GM10266 (cell line): Measurements from ENCODE around the gene CDKAL1.

Experiments used
- DNase-seq: peaks from one replicate; pipeline ENCODE4 v3.0.0; 2012; ENCODE audit errors: extremely low spot score
- CTCF ChIP-seq: IDR thresholded peaks from 2 replicates; pipeline ENCODE4 v1.5.1; 2012; ENCODE audit warnings: mild to moderate bottlenecking, low read depth; ENCODE audit not compliant: control insufficient read depth, insufficient read depth; ENCODE audit errors: missing control alignments

The CDKAL1 gene

GRCh38 chr6:20693466-20694063 is 159.3 kb downstream of the CDKAL1 start:
- no peak for DNase-seq
- TF ChIP-seq CTCF: no peak

GRCh38 chr6:20696676-20697075 is 162.4 kb downstream of the CDKAL1 start:
- DNase-seq: no peak
- TF ChIP-seq CTCF: no peak

GRCh38 chr6:20698675-20699074 is 164.4 kb downstream of the CDKAL1 start:
- DNase-seq: no peak
- no peak for TF ChIP-seq CTCF

- DNase-seq: no peak
- no peak for TF ChIP-seq CTCF
Observed at GRCh38 chr6:20699402-20699801, 165.1 kb downstream of the CDKAL1 start.

GRCh38 chr6:20700375-20700774 is 166.1 kb downstream of the CDKAL1 start:
- DNase-seq: no peak
- no peak for TF ChIP-seq CTCF

GRCh38 chr6:20702366-20702765 is 168.1 kb downstream of the CDKAL1 start:
- TF ChIP-seq CTCF: no peak
- DNase-seq: no peak

GRCh38 chr6:20703049-20703448 is 168.8 kb downstream of the CDKAL1 start:
- no peak for TF ChIP-seq CTCF
- DNase-seq: no peak
